GM23338 (cell line): Measurements from ENCODE around the gene RALGPS1. TPM values are rescaled to one million over a fixed set of nuclear protein-coding genes. Genes with fewer than 3 reads are reported as not detected.

Experiments used
- ATAC-seq: fragments of 200-7000 bp; cut with Tn5 transposase; 3 replicates; pipeline ENCODE4 v1.9.1; 2020
- DNase-seq: peaks from one replicate; pipeline ENCODE4 v3.0.0-alpha.2; 2015; ENCODE audit warnings: low spot score
- H2AFZ ChIP-seq: fragments of 200-600 bp; sonication (generic); 2 replicates; pipeline ENCODE4 v1.8.0; 2016; ENCODE audit warnings: antibody characterized with exemption, mild to moderate bottlenecking, moderate library complexity
- H3F3A ChIP-seq: fragments of 200-600 bp; sonication (generic); replicated peaks from 2 replicates; pipeline ENCODE4 v1.8.0; 2017; ENCODE audit warnings: antibody characterized with exemption, mixed run types, low read depth
- H3K27ac ChIP-seq: fragments of 200-600 bp; sonication (generic); 2 replicates; pipeline ENCODE4 v1.6.1; 2016; ENCODE audit warnings: low read depth
- H3K27me3 ChIP-seq: fragments of 200-600 bp; sonication (generic); 2 replicates; pipeline ENCODE4 v1.8.0; 2016; ENCODE audit warnings: mild to moderate bottlenecking, mixed run types, moderate library complexity; ENCODE audit not compliant: insufficient read depth
- H3K36me3 ChIP-seq: fragments of 200-600 bp; sonication (generic); 2 replicates; pipeline ENCODE4 v1.8.0; 2016; ENCODE audit warnings: mild to moderate bottlenecking; ENCODE audit not compliant: insufficient read depth
- H3K4me1 ChIP-seq: fragments of 200-600 bp; sonication (generic); 2 replicates; pipeline ENCODE4 v1.8.0; 2016; ENCODE audit warnings: mild to moderate bottlenecking, moderate library complexity; ENCODE audit not compliant: insufficient read depth
- H3K4me2 ChIP-seq: fragments of 200-600 bp; sonication (generic); 2 replicates; pipeline ENCODE4 v1.7.1; 2017; ENCODE audit warnings: mixed run types
- H3K4me3 ChIP-seq: fragments of 200-600 bp; sonication (generic); 2 replicates; pipeline ENCODE4 v1.6.1; 2016; ENCODE audit warnings: mixed run types
- H3K79me2 ChIP-seq: fragments of 200-600 bp; sonication (generic); replicated peaks from 2 replicates; pipeline ENCODE4 v1.8.0; 2017; ENCODE audit warnings: mild to moderate bottlenecking; ENCODE audit not compliant: insufficient read depth
- H3K9me2 ChIP-seq: fragments of 200-600 bp; sonication (generic); 2 replicates; pipeline ENCODE4 v1.8.0; 2017; ENCODE audit not compliant: insufficient read depth
- H4K20me1 ChIP-seq: fragments of 200-600 bp; sonication (generic); replicated peaks from 2 replicates; pipeline ENCODE4 v1.8.0; 2017; ENCODE audit warnings: mild to moderate bottlenecking; ENCODE audit not compliant: insufficient read depth
- H3K27ac Mint-ChIP-seq: 2 replicates; pipeline ENCODE4 v1.8.0; 2020; ENCODE audit warnings: inconsistent platforms, mild to moderate bottlenecking, moderate library complexity, mixed read lengths
- H3K27me3 Mint-ChIP-seq: 3 replicates; pipeline ENCODE4 v1.8.0; 2022; ENCODE audit warnings: low read depth, mild to moderate bottlenecking, moderate library complexity, mixed read lengths, inconsistent platforms; ENCODE audit not compliant: insufficient read depth, poor library complexity
- H3K36me3 Mint-ChIP-seq: 3 replicates; pipeline ENCODE4 v1.8.0; 2021; ENCODE audit warnings: low read depth, mild to moderate bottlenecking, inconsistent platforms, moderate library complexity, mixed read lengths
- H3K4me1 Mint-ChIP-seq: 3 replicates; pipeline ENCODE4 v1.8.0; 2020; ENCODE audit warnings: mild to moderate bottlenecking, inconsistent platforms, mixed read lengths
- H3K4me3 Mint-ChIP-seq: 3 replicates; pipeline ENCODE4 v1.8.0; 2021; ENCODE audit warnings: moderate library complexity, mild to moderate bottlenecking, inconsistent platforms, mixed read lengths
- H3K9me3 Mint-ChIP-seq: 3 replicates; pipeline ENCODE4 v1.8.0; 2020; ENCODE audit warnings: moderate library complexity, mild to moderate bottlenecking, inconsistent platforms, mixed read lengths
- CREB1 ChIP-seq: fragments of 250-450 bp; sonication (Bioruptor Pico); IDR thresholded peaks from 2 replicates; pipeline ENCODE4 v1.5.0; 2020; ENCODE audit warnings: low read depth, mild to moderate bottlenecking, moderate library complexity
- EZH2phosphoT487 ChIP-seq: fragments of 200-600 bp; sonication (generic); IDR thresholded peaks from one replicate; pipeline ENCODE4 v1.8.1; 2018; ENCODE audit warnings: antibody characterized with exemption; ENCODE audit not compliant: unreplicated experiment
- JUNB ChIP-seq: IDR thresholded peaks from one replicate; pipeline ENCODE4 v1.6.1; 2016; ENCODE audit warnings: antibody characterized with exemption; ENCODE audit not compliant: unreplicated experiment
- ZNF331 ChIP-seq: fragments of 250-450 bp; sonication (Bioruptor Pico); IDR thresholded peaks from 2 replicates; pipeline ENCODE4 v1.5.0; 2020; ENCODE audit warnings: low read depth, mild to moderate bottlenecking, moderate library complexity
- ZNF462 ChIP-seq: fragments of 250-450 bp; sonication (Bioruptor Pico); IDR thresholded peaks from 2 replicates; pipeline ENCODE4 v1.5.0; 2020; ENCODE audit warnings: mild to moderate bottlenecking, moderate library complexity
- polyA plus RNA-seq: library from polyadenylated mRNA; unstranded; fragments of >200 nt; fragmentation: Nextera tagmentation; extraction: Ambion mirVana; gene quantifications from 2 replicates; pipeline ENCODE4 v1.2.1, GENCODE V29; 2016
- total RNA-seq: library from RNA; depleted of rRNA; stranded (reverse); fragments of >200 nt; shearing (Covaris generic); gene quantifications from 2 replicates; pipeline ENCODE4 v1.2.3, GENCODE V29; 2014

Gene RALGPS1
- total and polyA plus RNA-seq, 2 experiments from 2014 or later: 18.2 to 57.1 TPM

GRCh38 chr9:127139071-127139731 lies 224.6 kb downstream of the RALGPS1 start:
- H3K4me1 Mint-ChIP-seq: peaks cover 30% of the 10 kb centered on the region
- H4K20me1 ChIP-seq: 0 out of 2 replicates have a peak, but pooled peaks cover 3% of the 10 kb centered on the region
- no peaks in the 10 kb centered on the region for H3K36me3 ChIP-seq
- H3K4me3 ChIP-seq: no peak overlapping the region
- H3K4me2 ChIP-seq: no peak overlapping the region
- ATAC-seq: no peak
- no peaks in the 10 kb centered on the region for H3K36me3 Mint-ChIP-seq
- no peak overlapping the region for H3K27ac Mint-ChIP-seq
- no peaks in the 10 kb centered on the region for H3F3A ChIP-seq
- DNase-seq: no peak
- TF ChIP-seq EZH2phosphoT487: no peak
- TF ChIP-seq ZNF462 (CRISPR knock-in tag): no peak
- no peak for TF ChIP-seq CREB1 (CRISPR knock-in tag)
- TF ChIP-seq ZNF331: no peak
- peaks cover 6% of the 10 kb centered on the region for H3K27me3 Mint-ChIP-seq
- H3K79me2 ChIP-seq: no peaks in the 10 kb centered on the region
- H3K4me3 Mint-ChIP-seq: no peak overlapping the region
- no peak overlapping the region for H3K27ac ChIP-seq
- 0 out of 2 replicates have a peak, but pooled peaks cover 3% of the 10 kb centered on the region for H3K9me2 ChIP-seq
- H3K27me3 ChIP-seq: no peaks in the 10 kb centered on the region
- H3K9me3 Mint-ChIP-seq: no peaks in the 10 kb centered on the region; the same call in 2 of the 3 replicates
- H3K4me1 ChIP-seq: peaks cover 17% of the 10 kb centered on the region
- no peak overlapping the region for H2AFZ ChIP-seq

- Histone ChIP-seq H3K4me3 (no peak overlapping the region), H3K4me2 (no peak overlapping the region), H2AFZ (no peak overlapping the region), H3K27ac (no peak overlapping the region), H3K79me2 (no peaks in the 10 kb centered on the region), H3F3A (no peaks in the 10 kb centered on the region), H3K36me3 (no peaks in the 10 kb centered on the region), H3K9me2 (0 out of 2 replicates have a peak, but pooled peaks cover 3% of the 10 kb centered on the region), H3K27me3 (no peaks in the 10 kb centered on the region), H3K4me1 (peaks cover 17% of the 10 kb centered on the region), H4K20me1 (0 out of 2 replicates have a peak, but pooled peaks cover 3% of the 10 kb centered on the region)
- Mint-ChIP-seq H3K27ac (no peak overlapping the region; the same call in 1 of the 2 replicates), H3K9me3 (no peaks in the 10 kb centered on the region; the same call in 2 of the 3 replicates), H3K4me1 (peaks cover 25% of the 10 kb centered on the region), H3K4me3 (no peak overlapping the region), H3K27me3 (peaks cover 6% of the 10 kb centered on the region), H3K36me3 (no peaks in the 10 kb centered on the region)
- ATAC-seq (no peak), DNase-seq (no peak)
- TF ChIP-seq JUNB (no peak), EZH2phosphoT487 (no peak)
Observed at GRCh38 chr9:127139775-127140174, 225.2 kb downstream of the RALGPS1 start.
